ENCODE measurements around the gene NRGN. TPM values are rescaled to one million over a fixed set of nuclear protein-coding genes. Genes with fewer than 3 reads are reported as not detected.
A peak's percentile ranks its signal among the peaks of the same experiment; 100 is the strongest.

The NRGN gene
- total and polyA plus RNA-seq, 2 of the 8 experiments (the other 6 are each of a cell fraction or from before 2014, with no cell fraction given) = 0.60 to 1.0 TPM

DNA sequence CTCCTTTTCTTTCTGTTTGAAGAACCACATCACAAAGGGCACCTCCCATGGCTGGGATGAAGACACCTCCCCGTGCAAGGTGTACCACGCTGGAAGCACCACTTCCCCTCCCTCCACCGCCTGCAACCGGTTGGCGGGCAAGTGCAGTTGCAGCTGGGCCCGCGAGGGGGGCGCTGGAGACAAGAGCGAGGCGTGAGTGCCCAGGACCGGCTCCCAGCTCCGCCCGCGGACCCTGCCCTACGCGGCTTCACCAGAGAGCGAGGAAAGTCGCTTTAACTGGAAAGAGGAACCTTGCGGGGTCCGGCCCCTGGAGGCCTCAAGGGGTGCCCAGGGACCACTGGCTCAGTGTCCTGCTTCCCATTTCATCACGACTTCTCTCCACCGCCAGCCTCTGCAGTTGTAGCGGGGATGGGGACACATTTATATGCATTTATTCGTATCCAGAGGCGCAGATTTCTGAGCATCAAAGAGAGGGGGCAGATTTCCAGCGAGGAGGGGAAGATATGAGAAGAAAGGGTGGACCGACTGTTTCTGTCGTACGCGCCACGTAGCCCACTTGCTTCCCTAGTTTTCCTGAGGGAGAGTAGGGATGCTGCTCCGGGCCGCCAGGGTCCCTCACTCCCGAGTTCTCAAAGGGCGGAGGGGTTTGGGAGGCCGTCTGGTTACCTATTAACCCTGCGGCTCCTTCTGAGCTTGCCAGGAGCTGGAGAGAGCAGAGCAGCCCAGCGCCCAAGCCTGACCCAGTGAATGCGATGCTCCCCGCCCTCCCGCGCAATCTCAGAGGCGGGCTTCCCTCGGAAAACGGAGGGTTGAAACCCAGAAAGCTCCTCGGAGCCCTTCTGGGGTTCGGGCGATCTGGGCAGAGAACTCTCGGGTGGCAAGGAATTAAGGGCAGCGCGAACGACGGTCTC lies 18.9 kb downstream of the NRGN start (continued):
- TF ChIP-seq, protein P1, sequence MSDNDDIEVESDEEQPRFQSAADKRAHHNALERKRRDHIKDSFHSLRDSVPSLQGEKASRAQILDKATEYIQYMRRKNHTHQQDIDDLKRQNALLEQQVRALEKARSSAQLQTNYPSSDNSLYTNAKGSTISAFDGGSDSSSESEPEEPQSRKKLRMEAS (IDR thresholded peaks at IDR 0.05) = peak; percentile 91
- TF ChIP-seq CTBP2 (IDR thresholded peaks at IDR 0.05; ENCODE audit: borderline replicate concordance, insufficient read depth, insufficient read length, low read length) = peak; percentile 99
- TF ChIP-seq TCF12 (IDR thresholded peaks at IDR 0.05; ENCODE audit: low read depth, low read length) = 0 out of 2 replicates have a peak, but pooled peaks have one; percentile 18
- no peak for TF ChIP-seq EP300 (IDR thresholded peaks at IDR 0.05; ENCODE audit: borderline replicate concordance in 1 of 2, low read depth in 2 of 2, low read length in 2 of 2)
- TF ChIP-seq, protein P2, sequence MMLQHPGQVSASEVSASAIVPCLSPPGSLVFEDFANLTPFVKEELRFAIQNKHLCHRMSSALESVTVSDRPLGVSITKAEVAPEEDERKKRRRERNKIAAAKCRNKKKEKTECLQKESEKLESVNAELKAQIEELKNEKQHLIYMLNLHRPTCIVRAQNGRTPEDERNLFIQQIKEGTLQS (IDR thresholded peaks at IDR 0.05; ENCODE audit: insufficient read depth, low read depth, low read length) = no peak
- TF ChIP-seq CREB1 (IDR thresholded peaks at IDR 0.05) = peak; percentile 31; the same call in 1 of the 2 replicates
- peak; percentile 25 to 40; a peak in 1 of 4 replicates for TF ChIP-seq HDAC2 (IDR thresholded peaks at IDR 0.05; ENCODE audit: borderline replicate concordance in 1 of 2, low read depth in 2 of 2, low read length in 2 of 2)
- TF ChIP-seq SIN3A (conservative IDR thresholded peaks at IDR 0.05 in 1 of 2, IDR thresholded peaks at IDR 0.05 in 1 of 2; ENCODE audit: low read depth in 1 of 2, low read length in 2 of 2) = peak in 1 of 2 experiments; percentile 60; a peak in 1 of 4 replicates
- no peak for TF ChIP-seq KDM5A (IDR thresholded peaks at IDR 0.05; ENCODE audit: low read length)
- peak; percentile 51 to 65 for TF ChIP-seq RAD21 (IDR thresholded peaks at IDR 0.05 in 1 of 2, conservative IDR thresholded peaks at IDR 0.05 in 1 of 2; ENCODE audit: low read depth in 2 of 2, low read length in 2 of 2)
- no peak for TF ChIP-seq TAF1 (IDR thresholded peaks at IDR 0.05; ENCODE audit: low read depth, low read length)
